MM.1S (cell line): Measurements from ENCODE around the gene STRN3.

Experiments used
- DNase-seq: peaks from one replicate; pipeline ENCODE4 v3.0.0-alpha.2; 2015
- H2AFZ ChIP-seq: fragments of 300-600 bp; sonication (generic); 2 replicates; pipeline ENCODE4 v1.6.0; 2016; ENCODE audit warnings: antibody characterized with exemption, low read length
- H3F3A ChIP-seq: fragments of 300-600 bp; sonication (generic); 2 replicates; pipeline ENCODE4 v1.6.1; 2016; ENCODE audit warnings: mild to moderate bottlenecking, antibody characterized with exemption, low read length, moderate library complexity, mixed read lengths; ENCODE audit not compliant: insufficient read depth
- H3K27ac ChIP-seq: fragments of 300-600 bp; sonication (generic); 2 replicates; pipeline ENCODE4 v1.5.1; 2016; ENCODE audit warnings: mild to moderate bottlenecking, low read length
- H3K27me3 ChIP-seq: fragments of 300-600 bp; sonication (generic); replicated peaks from 2 replicates; pipeline ENCODE4 v1.6.0; 2016; ENCODE audit warnings: low read length; ENCODE audit not compliant: insufficient read depth
- H3K36me3 ChIP-seq: fragments of 300-600 bp; sonication (generic); replicated peaks from 2 replicates; pipeline ENCODE4 v1.6.1; 2016; ENCODE audit warnings: mild to moderate bottlenecking, low read length, mixed read lengths; ENCODE audit not compliant: insufficient read depth
- H3K4me1 ChIP-seq: fragments of 300-600 bp; sonication (generic); 2 replicates; pipeline ENCODE4 v1.6.1; 2016; ENCODE audit warnings: low read length, mixed read lengths
- H3K4me2 ChIP-seq: fragments of 300-600 bp; sonication (generic); 2 replicates; pipeline ENCODE4 v1.6.0; 2016; ENCODE audit warnings: low read depth, low read length
- H3K4me3 ChIP-seq: fragments of 300-600 bp; sonication (generic); 2 replicates; pipeline ENCODE4 v1.5.1; 2016; ENCODE audit warnings: low read length, mixed read lengths
- H3K79me2 ChIP-seq: fragments of 300-600 bp; sonication (generic); 2 replicates; pipeline ENCODE4 v1.6.1; 2016; ENCODE audit warnings: mixed run types, low read length, mixed read lengths
- H3K9ac ChIP-seq: fragments of 300-600 bp; sonication (generic); 2 replicates; pipeline ENCODE4 v1.6.1; 2016; ENCODE audit warnings: low read length, mixed read lengths
- H3K9me2 ChIP-seq: fragments of 300-600 bp; sonication (generic); replicated peaks from 2 replicates; pipeline ENCODE4 v1.6.1; 2016; ENCODE audit warnings: mild to moderate bottlenecking, low read length, mixed read lengths; ENCODE audit not compliant: insufficient read depth
- H3K9me3 ChIP-seq: fragments of 300-600 bp; sonication (generic); replicated peaks from 2 replicates; pipeline ENCODE4 v1.6.1; 2016; ENCODE audit warnings: mild to moderate bottlenecking, low read length, mixed read lengths; ENCODE audit not compliant: insufficient read depth
- H4K20me1 ChIP-seq: fragments of 300-600 bp; sonication (generic); 2 replicates; pipeline ENCODE4 v1.6.1; 2016; ENCODE audit warnings: mild to moderate bottlenecking, low read length, moderate library complexity, mixed read lengths; ENCODE audit not compliant: insufficient read depth
- EZH2 ChIP-seq: fragments of 300-600 bp; sonication (generic); optimal IDR thresholded peaks from 2 replicates; pipeline ENCODE3; 2017; ENCODE audit warnings: low read depth, mild to moderate bottlenecking, antibody characterized with exemption, low read length, mixed read lengths
- EZH2phosphoT487 ChIP-seq: fragments of 300-600 bp; sonication (generic); IDR thresholded peaks from 2 replicates; pipeline ENCODE4 v1.6.1; 2018; ENCODE audit warnings: antibody characterized with exemption, low read length
- TF ChIP-seq, protein P1 (sequence below): fragments of 300-600 bp; sonication (generic); IDR thresholded peaks from 2 replicates; pipeline ENCODE4 v1.5.1; 2016; ENCODE audit warnings: antibody characterized with exemption, low read length, mixed read lengths

The STRN3 gene

DNA sequence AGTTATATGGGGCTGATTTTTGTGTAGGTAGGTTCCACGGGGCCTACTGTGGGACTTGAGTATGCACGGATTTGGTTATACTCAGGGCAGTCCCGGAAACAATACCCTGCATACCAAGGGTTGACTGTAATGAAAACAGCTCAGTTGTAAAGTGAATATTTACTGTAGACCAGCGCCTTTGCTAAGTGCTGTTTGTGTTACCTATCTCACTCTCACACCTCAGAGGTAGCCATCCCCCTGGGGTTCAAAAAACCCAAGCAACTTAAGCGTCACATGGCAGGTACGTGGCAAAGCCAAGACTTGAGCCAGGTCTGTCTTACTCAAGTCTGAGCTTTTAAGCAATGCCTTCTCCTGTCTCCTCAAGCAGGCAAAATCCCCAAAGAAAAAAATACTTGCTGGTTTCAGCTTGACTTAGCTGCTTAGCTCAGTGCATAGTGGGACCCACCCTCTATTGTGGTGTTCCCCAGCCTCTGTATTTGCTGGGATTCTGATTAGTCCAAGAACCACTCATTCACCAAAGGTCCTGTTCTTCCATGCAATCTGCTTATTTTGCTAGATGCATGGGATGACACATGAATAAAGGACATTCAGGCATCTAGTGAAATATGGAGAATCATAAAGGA lies 34.2 kb upstream of the STRN3 start:
- no peaks in the 10 kb centered on the region for H3K9me3 ChIP-seq
- H3K9me2 ChIP-seq: no peaks in the 10 kb centered on the region
- no peak overlapping the region for H3K9ac ChIP-seq
- no peaks in the 10 kb centered on the region for H3K36me3 ChIP-seq
- TF ChIP-seq, protein P1, sequence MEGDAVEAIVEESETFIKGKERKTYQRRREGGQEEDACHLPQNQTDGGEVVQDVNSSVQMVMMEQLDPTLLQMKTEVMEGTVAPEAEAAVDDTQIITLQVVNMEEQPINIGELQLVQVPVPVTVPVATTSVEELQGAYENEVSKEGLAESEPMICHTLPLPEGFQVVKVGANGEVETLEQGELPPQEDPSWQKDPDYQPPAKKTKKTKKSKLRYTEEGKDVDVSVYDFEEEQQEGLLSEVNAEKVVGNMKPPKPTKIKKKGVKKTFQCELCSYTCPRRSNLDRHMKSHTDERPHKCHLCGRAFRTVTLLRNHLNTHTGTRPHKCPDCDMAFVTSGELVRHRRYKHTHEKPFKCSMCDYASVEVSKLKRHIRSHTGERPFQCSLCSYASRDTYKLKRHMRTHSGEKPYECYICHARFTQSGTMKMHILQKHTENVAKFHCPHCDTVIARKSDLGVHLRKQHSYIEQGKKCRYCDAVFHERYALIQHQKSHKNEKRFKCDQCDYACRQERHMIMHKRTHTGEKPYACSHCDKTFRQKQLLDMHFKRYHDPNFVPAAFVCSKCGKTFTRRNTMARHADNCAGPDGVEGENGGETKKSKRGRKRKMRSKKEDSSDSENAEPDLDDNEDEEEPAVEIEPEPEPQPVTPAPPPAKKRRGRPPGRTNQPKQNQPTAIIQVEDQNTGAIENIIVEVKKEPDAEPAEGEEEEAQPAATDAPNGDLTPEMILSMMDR: no peak
- TF ChIP-seq EZH2phosphoT487 (no peak), EZH2 (no peak)
- no peak overlapping the region for H3K4me3 ChIP-seq
- no peaks in the 10 kb centered on the region for H3F3A ChIP-seq
- no peak for DNase-seq
- H2AFZ ChIP-seq: no peak overlapping the region
- H3K27me3 ChIP-seq: no peaks in the 10 kb centered on the region
- no peaks in the 10 kb centered on the region for H3K79me2 ChIP-seq
- H3K27ac ChIP-seq: no peak overlapping the region
- H4K20me1 ChIP-seq: no peaks in the 10 kb centered on the region
- no peaks in the 10 kb centered on the region for H3K4me1 ChIP-seq
- H3K4me2 ChIP-seq: no peak overlapping the region

DNA sequence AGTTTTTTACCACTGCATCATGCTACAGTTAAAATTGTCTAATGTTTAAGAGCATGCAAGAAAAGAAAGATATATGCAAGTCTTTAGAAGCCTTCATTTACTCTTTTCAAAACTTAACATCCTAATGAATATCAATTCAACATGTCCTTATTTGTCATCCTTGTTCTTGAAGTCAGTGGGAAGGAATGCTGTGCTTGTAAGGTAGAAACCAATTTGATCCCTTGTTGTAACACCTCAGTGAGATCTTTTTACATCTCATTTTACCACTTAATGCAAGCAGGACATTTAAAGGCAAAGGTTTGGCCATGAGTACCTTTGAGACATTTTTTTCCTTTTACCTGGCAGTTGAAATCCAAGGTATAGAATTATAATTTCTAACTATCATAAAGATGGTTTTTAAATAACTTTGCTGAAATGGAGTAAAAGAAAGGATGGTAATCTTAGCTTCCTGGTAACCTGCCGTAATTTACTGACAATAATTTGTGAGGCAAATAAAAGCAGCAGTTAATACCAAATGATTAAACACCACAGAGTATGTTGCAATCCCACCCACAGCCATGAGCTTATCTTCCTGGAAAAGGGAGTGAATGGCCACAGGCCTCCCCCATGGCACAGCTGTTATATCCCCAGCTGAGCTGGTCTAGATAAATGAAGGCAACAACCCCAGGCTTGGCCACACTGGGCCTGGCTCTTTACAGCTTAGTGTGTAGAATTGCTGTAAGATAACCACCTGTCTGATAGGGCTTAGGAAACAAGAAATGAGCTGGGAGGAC lies 33.2 kb upstream of the STRN3 start:
- DNase-seq: no peak
- Histone ChIP-seq H4K20me1 (no peaks in the 10 kb centered on the region), H3K36me3 (no peaks in the 10 kb centered on the region), H2AFZ (no peak overlapping the region), H3K79me2 (no peaks in the 10 kb centered on the region), H3K4me3 (no peak overlapping the region), H3F3A (no peaks in the 10 kb centered on the region), H3K4me1 (no peaks in the 10 kb centered on the region), H3K27ac (no peak overlapping the region), H3K27me3 (no peaks in the 10 kb centered on the region), H3K9me2 (no peaks in the 10 kb centered on the region), H3K9me3 (no peaks in the 10 kb centered on the region), H3K4me2 (no peak overlapping the region), H3K9ac (no peak overlapping the region)
- TF ChIP-seq EZH2: no peak

DNA sequence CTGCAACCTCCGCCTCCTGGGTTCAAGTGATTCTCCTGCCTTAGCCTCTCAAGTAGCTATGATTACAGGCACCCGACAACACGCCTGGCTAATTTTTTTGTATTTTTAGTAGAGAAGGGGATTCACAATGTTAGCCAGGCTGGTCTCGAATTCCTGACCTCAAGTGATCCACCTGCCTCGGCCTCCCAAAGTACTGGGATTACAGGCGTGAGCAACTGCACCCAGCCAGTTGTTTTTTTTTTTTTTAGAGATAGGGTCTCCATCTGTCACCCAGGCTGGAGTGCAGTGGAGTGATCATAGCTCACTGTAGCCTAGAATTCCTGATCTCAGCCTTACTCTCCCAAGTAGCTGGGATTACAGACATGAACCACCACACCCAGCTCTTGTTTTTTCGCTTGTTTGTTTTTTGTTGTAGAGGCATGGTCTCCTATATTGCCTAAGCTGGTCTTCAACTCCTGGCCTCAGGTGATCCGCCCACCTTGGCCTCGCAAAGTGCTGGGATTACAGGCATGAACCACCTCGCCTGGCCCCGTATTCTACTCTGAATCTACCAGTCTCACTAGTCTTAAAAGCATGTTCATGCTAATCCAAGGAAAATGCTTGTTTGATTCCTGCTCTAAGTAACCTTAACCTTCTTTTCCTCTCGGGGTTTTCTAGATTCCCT lies 31.7 kb upstream of the STRN3 start:
- Histone ChIP-seq H3K27ac (no peak overlapping the region), H3K9me3 (no peaks in the 10 kb centered on the region), H3K79me2 (no peaks in the 10 kb centered on the region), H3K4me1 (no peaks in the 10 kb centered on the region), H2AFZ (no peak overlapping the region), H3K9me2 (no peaks in the 10 kb centered on the region), H3K27me3 (no peaks in the 10 kb centered on the region), H3F3A (no peaks in the 10 kb centered on the region), H3K36me3 (no peaks in the 10 kb centered on the region), H4K20me1 (no peaks in the 10 kb centered on the region), H3K4me3 (no peak overlapping the region), H3K9ac (no peak overlapping the region), H3K4me2 (no peak overlapping the region)
- no peak for TF ChIP-seq EZH2phosphoT487
- TF ChIP-seq, protein P1: no peak
- no peak for TF ChIP-seq EZH2
- DNase-seq: no peak
